HepG2 (cell line): ENCODE data around the gene CCDC154. TPM values are rescaled to one million over a fixed set of nuclear protein-coding genes. Genes with fewer than 3 reads are reported as not detected.

Experiments used
- ATAC-seq: fragments of 200-7000 bp; cut with Tn5 transposase; 3 replicates; pipeline ENCODE4 v1.9.1; 2020; ENCODE audit warnings: mild to moderate bottlenecking, moderate library complexity
- BruUV-seq: library from RNA; stranded (reverse); fragments of 400-500 nt; replicated peaks from 2 replicates; lab custom pipeline; 2021; lab: Mats Ljungman, UMichigan
- CTCF ChIA-PET: fragments of 300-600 bp; formaldehyde crosslinking; extraction: SDS; loops from one replicate; lab custom pipeline; 2021; ENCODE audit warnings: low total read pairs, inconsistent platforms, low intra/inter-chr PET ratio; lab: Yijun Ruan, JAX
- POLR2A ChIA-PET: fragments of 350-600 bp; sonication (Branson Sonifier 250); formaldehyde crosslinking; loops from one replicate; lab custom pipeline; 2020; ENCODE audit warnings: antibody characterized with exemption, inconsistent platforms; lab: Yijun Ruan, JAX
- DNase-seq: peaks from one replicate; pipeline ENCODE4 v3.0.0-alpha.2; 2015; ENCODE audit warnings: low spot score
- FAIRE-seq: peaks from 3 replicates; lab custom pipeline; 2011; peaks lifted over from hg19 to GRCh38; lab: Jason Lieb, UNC
- H2AFZ ChIP-seq: one replicate; pipeline ENCODE4 v1.6.1; 2011; ENCODE audit warnings: low read length, inconsistent platforms
- H3K27ac ChIP-seq: fragments of 300-600 bp; 3 replicates; pipeline ENCODE4 v1.8.0; 2011; ENCODE audit warnings: mixed run types, mild to moderate bottlenecking, mixed read lengths, low read length, inconsistent platforms; ENCODE audit not compliant: insufficient read depth; ENCODE audit errors: extremely low read length
- H3K27me3 ChIP-seq, 2 experiments: fragments of 200-600 bp in 1 of 2; 2 replicates in 1 of 2; 3 replicates in 1 of 2; pipeline versions ENCODE4 v1.6.0 to v1.8.0; 2011; ENCODE audit warnings: low read length in 2 of 2, mild to moderate bottlenecking in 2 of 2, moderate library complexity in 2 of 2, inconsistent platforms in 1 of 2; ENCODE audit not compliant: insufficient read depth in 2 of 2, control insufficient read depth in 1 of 2
- H3K36me3 ChIP-seq, 2 experiments: fragments of 200-600 bp in 1 of 2; replicated peaks in 1 of 2; 2 replicates in 1 of 2; 3 replicates in 1 of 2; pipeline versions ENCODE4 v1.5.1 to v1.8.0; 2011; ENCODE audit warnings: low read length in 2 of 2, inconsistent platforms in 1 of 2; ENCODE audit not compliant: insufficient read depth in 2 of 2, control insufficient read depth in 1 of 2
- H3K4me1 ChIP-seq: 2 replicates; pipeline ENCODE4 v1.5.1; 2012; ENCODE audit warnings: low read length, inconsistent platforms; ENCODE audit not compliant: insufficient read depth
- H3K4me2 ChIP-seq: 2 replicates; pipeline ENCODE4 v1.6.0; 2011; ENCODE audit warnings: low read depth, low read length, inconsistent platforms
- H3K4me3 ChIP-seq, 3 experiments: fragments of 200-600 bp in 1 of 3; sonication (generic), shearing (Covaris generic) in 1 of 3; replicated peaks in 1 of 3; 2 replicates each; pipeline ENCODE4 v1.5.1; 2011 to 2016; ENCODE audit warnings: low read length in 3 of 3, inconsistent platforms in 2 of 3, low read depth in 2 of 3, mild to moderate bottlenecking in 2 of 3, control low read depth in 1 of 3, mixed read lengths in 1 of 3; ENCODE audit not compliant: insufficient read depth in 1 of 3
- H3K79me2 ChIP-seq: one replicate; pipeline ENCODE4 v1.6.1; 2011; ENCODE audit warnings: low read length, inconsistent platforms; ENCODE audit not compliant: insufficient read depth
- H3K9ac ChIP-seq: 2 replicates; pipeline ENCODE4 v1.6.0; 2011; ENCODE audit warnings: mild to moderate bottlenecking, low read depth, low read length, inconsistent platforms; ENCODE audit not compliant: insufficient read depth
- H3K9me3 ChIP-seq: 2 replicates; pipeline ENCODE4 v1.5.1; 2012; ENCODE audit warnings: mild to moderate bottlenecking, low read length
- H4K20me1 ChIP-seq: 2 replicates; pipeline ENCODE4 v1.6.0; 2011; ENCODE audit warnings: inconsistent platforms, mild to moderate bottlenecking, low read length, moderate library complexity; ENCODE audit not compliant: insufficient read depth
- CERS6 ChIP-seq: sonication (generic); formaldehyde crosslinking; IDR thresholded peaks from 2 replicates; pipeline ENCODE4 v1.5.0; 2020; ENCODE audit warnings: missing genetic modification reagents
- CREB3 ChIP-seq: sonication (generic); formaldehyde crosslinking; IDR thresholded peaks from 2 replicates; pipeline ENCODE4 v1.5.0; 2020; ENCODE audit warnings: missing genetic modification reagents
- FOXK1 ChIP-seq: sonication (generic); formaldehyde crosslinking; IDR thresholded peaks from 2 replicates; pipeline ENCODE4 v1.4.0; 2020; ENCODE audit warnings: low read depth, missing genetic modification reagents, borderline replicate concordance
- IKZF4 ChIP-seq: sonication (generic); formaldehyde crosslinking; IDR thresholded peaks from 2 replicates; pipeline ENCODE4 v1.5.1; 2020; ENCODE audit warnings: borderline replicate concordance, mild to moderate bottlenecking, low read depth, missing genetic modification reagents; ENCODE audit errors: not compliant biosample characterization
- MAX ChIP-seq: IDR thresholded peaks from 2 replicates; pipeline ENCODE4 v1.6.1; 2012; ENCODE audit warnings: inconsistent platforms
- NCOA5 ChIP-seq: sonication (generic); formaldehyde crosslinking; IDR thresholded peaks from 2 replicates; pipeline ENCODE4 v1.4.0; 2020; ENCODE audit warnings: missing genetic modification reagents
- NFAT5 ChIP-seq: sonication (generic); formaldehyde crosslinking; IDR thresholded peaks from 2 replicates; pipeline ENCODE4 v1.4.0; 2020; ENCODE audit warnings: missing genetic modification reagents
- PRPF4 ChIP-seq: fragments of 200-400 bp; formaldehyde crosslinking; IDR thresholded peaks from 2 replicates; pipeline ENCODE4 v1.6.1; 2016; ENCODE audit warnings: low read length, low read depth; ENCODE audit not compliant: poor library complexity, severe bottlenecking
- RBM39 ChIP-seq: fragments of 200-400 bp; formaldehyde crosslinking; IDR thresholded peaks from one replicate; pipeline ENCODE4 v1.6.1; 2018; ENCODE audit warnings: antibody characterized with exemption, mild to moderate bottlenecking, low read depth, low read length; ENCODE audit not compliant: poor library complexity, severe bottlenecking
- SAFB2 ChIP-seq: sonication (generic); formaldehyde crosslinking; IDR thresholded peaks from 2 replicates; pipeline ENCODE4 v1.5.1; 2020; ENCODE audit warnings: missing genetic modification reagents, low read depth, mild to moderate bottlenecking, borderline replicate concordance
- SP5 ChIP-seq: IDR thresholded peaks from 2 replicates; pipeline ENCODE4 v1.6.1; 2016; ENCODE audit warnings: low read depth, borderline replicate concordance
- TRIM24 ChIP-seq: sonication (generic); formaldehyde crosslinking; IDR thresholded peaks from 2 replicates; pipeline ENCODE4 v1.8.0; 2022; ENCODE audit warnings: mild to moderate bottlenecking, missing genetic modification reagents
- ZFP36L1 ChIP-seq: sonication (generic); formaldehyde crosslinking; IDR thresholded peaks from 2 replicates; pipeline ENCODE4 v1.8.0; 2022; ENCODE audit warnings: mild to moderate bottlenecking, missing genetic modification reagents, moderate library complexity
- ZNF615 ChIP-seq: sonication (generic); formaldehyde crosslinking; IDR thresholded peaks from 2 replicates; pipeline ENCODE4 v1.5.0; 2020; ENCODE audit warnings: mild to moderate bottlenecking, missing genetic modification reagents, borderline replicate concordance
- ZNF639 ChIP-seq: conservative IDR thresholded peaks from 2 replicates; pipeline ENCODE4 v1.6.1; 2018; ENCODE audit warnings: missing genetic modification reagents
- WGBS: methylation state at CpG from one replicate; pipeline ENCODE4 v1.1.6; 2017; ENCODE audit warnings: low lambda C conversion rate; 5-methylcytosine and 5-hydroxymethylcytosine counted together
- in situ Hi-C: cut with HindIII; loops from 2 replicates; pipeline ENCODE4 v1.10.0; 2017; ENCODE audit warnings: low pct_unique_long_range_greater_than_20kb; ENCODE audit not compliant: extremely low pct_ligation_motif_present
- intact Hi-C: fragments of 100-400 bp; cut with micrococcal nuclease; formaldehyde crosslinking; loops from one replicate; pipeline ENCODE4 v1.10.0; 2022; ENCODE audit not compliant: unreplicated experiment
- polyA plus RNA-seq, 8 experiments: library from polyadenylated mRNA; depleted of rRNA in 3 of 8; stranded (reverse) in 7 of 8; unstranded in 1 of 8; fragments of >200 nt; fragmentation: Illumina TruSeq in 4 of 8; extraction: Trizol in 4 of 8; gene quantifications; 2 replicates each; pipeline versions ENCODE4 v1.2.1 to v1.2.3, GENCODE V29; 2011 to 2016; ENCODE audit warnings: low read depth in 4 of 8, missing spikeins in 1 of 8, mixed read lengths in 1 of 8; ENCODE audit not compliant: insufficient read depth in 1 of 8
- total RNA-seq, 5 experiments: library from RNA; depleted of rRNA; stranded (reverse); fragments of >200 nt; fragmentation: Illumina TruSeq; extraction: Trizol; gene quantifications; 2 replicates each; pipeline ENCODE4 v1.2.3, GENCODE V29; 2016; ENCODE audit warnings: low read depth in 1 of 5

Gene CCDC154
- total and polyA plus RNA-seq, 2 of the 13 experiments (the other 11 are each of a cell fraction or from before 2014, with no cell fraction given), result 0.92 to 1.5 TPM

GRCh38 chr16:1450841-1451240 lies 6.5 kb upstream of the CCDC154 start:
- POLR2A ChIA-PET, result no interaction called here
- Histone ChIP-seq H3K4me2 (no peak overlapping the region), H3K4me1 (no peaks in the 10 kb centered on the region), H3K4me3 (no peak overlapping the region), H3K9ac (no peak overlapping the region), H4K20me1 (no peaks in the 10 kb centered on the region), H3K36me3 (peaks cover 7 to 13% of the 10 kb centered on the region in 2 experiments; a peak in 4 of 5 replicates), H3K79me2 (no peaks in the 10 kb centered on the region), H3K27ac (no peak overlapping the region), H3K9me3 (no peaks in the 10 kb centered on the region), H3K27me3 (no peaks in the 10 kb centered on the region), H2AFZ (no peak overlapping the region)
- TF ChIP-seq FOXK1 (CRISPR knock-in tag), result no peak
- no peak for TF ChIP-seq NFAT5 (CRISPR knock-in tag)
- no peak for TF ChIP-seq SP5 (CRISPR knock-in tag)
- no peak for TF ChIP-seq CREB3 (CRISPR knock-in tag)
- no peak for TF ChIP-seq ZNF639 (CRISPR knock-in tag)
- no peak for TF ChIP-seq NCOA5 (CRISPR knock-in tag)
- no peak for TF ChIP-seq TRIM24
- no peak for TF ChIP-seq RBM39
- no peak for TF ChIP-seq IKZF4 (CRISPR knock-in tag)
- TF ChIP-seq CERS6 (CRISPR knock-in tag), result no peak
- TF ChIP-seq SAFB2 (CRISPR knock-in tag), result no peak
- no peak for TF ChIP-seq PRPF4
- no peak for TF ChIP-seq ZFP36L1 (CRISPR knock-in tag)
- TF ChIP-seq ZNF615 (CRISPR knock-in tag), result no peak
- TF ChIP-seq MAX, result no peak
- BruUV-seq, result no TSS peak
- no peak for ATAC-seq
- CTCF ChIA-PET, result no interaction called here
- in situ Hi-C loops, result no loop called here
- intact Hi-C loops, result no loop called here
- no peak for FAIRE-seq
- DNase-seq, result no peak
- no CpG with 5 or more reads among the region's 21 CpGs for WGBS
